Hepatocyte (in vitro differentiated cells): ENCODE data around the gene IRS2. TPM values are rescaled to one million over a fixed set of nuclear protein-coding genes. Genes with fewer than 3 reads are reported as not detected.
"Not testable (repeated sequence)": the region's sequence is repeated elsewhere in the genome, so short reads cannot be mapped to it uniquely, and the experiment has no call there.

Source experiments
- DNase-seq: peaks from one replicate; pipeline ENCODE4 v3.0.0-alpha.2; 2016; ENCODE audit warnings: low spot score
- H2AFZ ChIP-seq: fragments of 200-600 bp; sonication (generic); 2 replicates; pipeline ENCODE4 v1.6.0; 2016; ENCODE audit warnings: antibody characterized with exemption, mild to moderate bottlenecking
- H3K27ac ChIP-seq: fragments of 200-600 bp; sonication (generic); 2 replicates; pipeline ENCODE4 v1.5.1; 2016; ENCODE audit warnings: mild to moderate bottlenecking
- H3K27me3 ChIP-seq: fragments of 200-600 bp; sonication (generic); 2 replicates; pipeline ENCODE4 v1.6.1; 2016
- H3K36me3 ChIP-seq: fragments of 200-600 bp; sonication (generic); replicated peaks from 2 replicates; pipeline ENCODE4 v1.5.1; 2016; ENCODE audit warnings: low read depth; ENCODE audit not compliant: insufficient read depth
- H3K4me1 ChIP-seq: fragments of 200-600 bp; sonication (generic); 2 replicates; pipeline ENCODE4 v1.5.1; 2016; ENCODE audit warnings: mild to moderate bottlenecking, moderate library complexity; ENCODE audit not compliant: insufficient read depth
- H3K4me2 ChIP-seq: fragments of 200-600 bp; sonication (generic); 2 replicates; pipeline ENCODE4 v1.6.0; 2016
- H3K4me3 ChIP-seq: fragments of 200-600 bp; sonication (generic); 2 replicates; pipeline ENCODE4 v1.5.1; 2016; ENCODE audit warnings: mild to moderate bottlenecking
- H3K79me2 ChIP-seq: fragments of 200-600 bp; sonication (generic); 2 replicates; pipeline ENCODE4 v1.6.0; 2017; ENCODE audit warnings: mild to moderate bottlenecking
- H3K9me2 ChIP-seq: fragments of 200-600 bp; sonication (generic); replicated peaks from 2 replicates; pipeline ENCODE4 v1.6.0; 2017; ENCODE audit warnings: mild to moderate bottlenecking; ENCODE audit not compliant: insufficient read depth
- H3K9me3 ChIP-seq: fragments of 200-600 bp; sonication (generic); 2 replicates; pipeline ENCODE4 v1.5.1; 2016; ENCODE audit warnings: low read depth, mild to moderate bottlenecking
- H4K20me1 ChIP-seq: fragments of 200-600 bp; sonication (generic); 2 replicates; pipeline ENCODE4 v1.6.0; 2016; ENCODE audit warnings: mild to moderate bottlenecking; ENCODE audit not compliant: insufficient read depth, poor library complexity, severe bottlenecking
- EZH2 ChIP-seq: fragments of 200-600 bp; sonication (generic); IDR thresholded peaks from 2 replicates; pipeline ENCODE4 v1.6.1; 2016; ENCODE audit warnings: antibody characterized with exemption, mild to moderate bottlenecking, borderline replicate concordance
- EZH2phosphoT487 ChIP-seq: fragments of 200-600 bp; sonication (generic); IDR thresholded peaks from one replicate; pipeline ENCODE4 v1.6.1; 2018; ENCODE audit warnings: antibody characterized with exemption, mild to moderate bottlenecking, low read depth, moderate library complexity; ENCODE audit not compliant: unreplicated experiment, severe bottlenecking
- WGBS: methylation state at CpG from one replicate; pipeline ENCODE4 v1.1.6; 2016; ENCODE audit warnings: low lambda C conversion rate; ENCODE audit errors: missing lambda C conversion rate; 5-methylcytosine and 5-hydroxymethylcytosine counted together
- polyA plus RNA-seq: library from polyadenylated mRNA; unstranded; fragments of >200 nt; fragmentation: Nextera tagmentation; extraction: Ambion mirVana; gene quantifications from 2 replicates; pipeline ENCODE4 v1.2.1, GENCODE V29; 2016
- total RNA-seq: library from RNA; depleted of rRNA; stranded (reverse); fragments of >200 nt; gene quantifications from 2 replicates; pipeline ENCODE4 v1.2.3, GENCODE V29; 2014
- TF ChIP-seq, protein P1 (sequence below): fragments of 200-600 bp; sonication (generic); IDR thresholded peaks from 2 replicates; pipeline ENCODE4 v1.5.1; 2016; ENCODE audit warnings: antibody characterized with exemption, mild to moderate bottlenecking; ENCODE audit not compliant: poor library complexity

IRS2 gene
- total and polyA plus RNA-seq, 2 experiments from 2014 or later = 19.4 to 26.4 TPM

DNA sequence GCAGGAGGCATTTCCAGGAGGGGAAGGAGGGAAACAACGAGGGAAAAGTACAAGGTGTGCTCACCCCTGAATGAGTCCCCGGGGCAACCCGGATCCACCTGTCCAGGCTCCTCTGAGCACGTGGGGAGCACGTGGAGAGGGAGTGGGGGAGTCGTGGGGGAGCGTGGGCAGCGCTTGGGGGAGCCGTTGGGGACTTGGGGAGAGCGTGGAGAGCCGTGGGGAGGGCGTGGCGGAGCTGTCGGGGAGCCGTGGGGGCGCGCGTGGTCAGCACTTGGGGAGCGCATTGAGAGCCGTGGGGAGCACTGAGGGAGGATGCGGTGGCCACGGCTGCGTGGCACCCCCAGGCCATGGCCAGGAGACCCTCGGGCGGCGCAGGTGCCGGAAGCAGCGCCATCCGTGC is 52.8 kb downstream of the IRS2 start:
- no peak for DNase-seq
- no peak overlapping the region for H3K27ac ChIP-seq
- no peaks in the 10 kb centered on the region for H3K9me2 ChIP-seq
- peaks cover 6% of the 10 kb centered on the region for H3K4me1 ChIP-seq
- no peaks in the 10 kb centered on the region for H3K36me3 ChIP-seq
- TF ChIP-seq EZH2phosphoT487 (no peak), EZH2 (no peak)
- TF ChIP-seq, protein P1, sequence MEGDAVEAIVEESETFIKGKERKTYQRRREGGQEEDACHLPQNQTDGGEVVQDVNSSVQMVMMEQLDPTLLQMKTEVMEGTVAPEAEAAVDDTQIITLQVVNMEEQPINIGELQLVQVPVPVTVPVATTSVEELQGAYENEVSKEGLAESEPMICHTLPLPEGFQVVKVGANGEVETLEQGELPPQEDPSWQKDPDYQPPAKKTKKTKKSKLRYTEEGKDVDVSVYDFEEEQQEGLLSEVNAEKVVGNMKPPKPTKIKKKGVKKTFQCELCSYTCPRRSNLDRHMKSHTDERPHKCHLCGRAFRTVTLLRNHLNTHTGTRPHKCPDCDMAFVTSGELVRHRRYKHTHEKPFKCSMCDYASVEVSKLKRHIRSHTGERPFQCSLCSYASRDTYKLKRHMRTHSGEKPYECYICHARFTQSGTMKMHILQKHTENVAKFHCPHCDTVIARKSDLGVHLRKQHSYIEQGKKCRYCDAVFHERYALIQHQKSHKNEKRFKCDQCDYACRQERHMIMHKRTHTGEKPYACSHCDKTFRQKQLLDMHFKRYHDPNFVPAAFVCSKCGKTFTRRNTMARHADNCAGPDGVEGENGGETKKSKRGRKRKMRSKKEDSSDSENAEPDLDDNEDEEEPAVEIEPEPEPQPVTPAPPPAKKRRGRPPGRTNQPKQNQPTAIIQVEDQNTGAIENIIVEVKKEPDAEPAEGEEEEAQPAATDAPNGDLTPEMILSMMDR = no peak
- H3K4me3 ChIP-seq = no peak overlapping the region
- WGBS = 93% methylated on average over 9 of the region's 29 CpGs
- H3K4me2 ChIP-seq = no peak overlapping the region
- H4K20me1 ChIP-seq = no peaks in the 10 kb centered on the region
- H3K27me3 ChIP-seq = no peaks in the 10 kb centered on the region
- no peaks in the 10 kb centered on the region for H3K9me3 ChIP-seq
- H3K79me2 ChIP-seq = no peaks in the 10 kb centered on the region
- no peak overlapping the region for H2AFZ ChIP-seq

DNA sequence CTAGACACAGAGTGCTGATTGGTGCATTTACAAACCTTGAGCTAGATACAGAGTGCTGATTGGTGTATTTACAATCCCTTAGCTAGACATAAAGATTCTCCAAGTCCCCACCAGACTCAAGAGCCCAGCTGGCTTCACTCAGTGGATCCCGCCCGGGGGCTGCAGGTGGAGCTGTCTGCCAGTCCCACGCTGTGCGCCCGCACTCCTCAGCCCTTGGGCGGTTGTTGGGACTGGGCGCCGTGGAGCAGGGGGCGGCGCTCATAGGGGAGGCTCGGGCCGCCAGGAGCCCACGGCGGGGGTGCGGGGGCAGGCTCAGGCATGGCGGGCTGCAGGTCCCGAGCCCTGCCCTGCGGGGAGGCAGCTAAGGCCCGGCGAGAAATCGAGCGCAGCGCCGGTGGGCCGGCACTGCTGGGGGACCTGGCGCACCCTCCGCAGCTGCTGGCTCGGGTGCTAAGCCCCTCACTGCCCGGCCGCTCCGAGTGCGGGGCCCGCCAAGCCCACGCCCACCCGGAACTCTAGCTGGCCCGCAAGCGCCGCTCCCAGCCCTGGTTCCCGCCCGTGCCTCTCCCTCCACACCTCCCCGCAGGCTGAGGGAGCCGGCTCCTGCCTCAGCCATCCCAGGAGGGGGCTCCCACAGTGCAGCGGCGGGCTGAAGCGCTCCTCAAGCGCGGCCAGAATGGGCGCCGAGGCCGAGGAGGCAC is 53.8 kb downstream of the IRS2 start:
- DNase-seq, H2AFZ ChIP-seq, H3K27me3 ChIP-seq: not testable (repeated sequence)

DNA sequence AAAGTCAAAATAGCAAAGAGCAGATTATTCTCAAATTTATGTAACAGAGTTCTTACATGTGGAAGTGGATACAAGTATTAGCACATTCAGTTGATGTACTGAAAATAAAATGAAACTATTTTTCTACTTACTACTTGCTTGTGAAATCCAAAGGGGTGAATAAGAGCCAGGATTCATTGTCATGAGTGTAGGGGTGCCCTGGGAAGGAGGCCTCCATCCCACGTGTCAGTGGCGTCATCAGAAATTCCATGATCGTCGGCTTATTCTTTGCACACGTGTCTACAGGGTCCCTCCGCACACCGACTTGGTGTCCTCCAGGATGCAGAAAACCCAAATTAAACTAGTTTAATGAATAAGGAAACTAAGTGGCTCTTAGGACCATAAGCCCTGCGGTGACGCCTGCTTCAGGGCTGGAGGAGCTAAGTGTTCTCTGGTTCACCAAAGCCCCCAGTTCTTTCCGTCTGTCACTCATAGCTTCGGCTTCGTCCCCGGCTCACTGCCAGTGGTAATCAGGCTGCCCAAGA is 55.5 kb downstream of the IRS2 start:
- no peaks in the 10 kb centered on the region for H4K20me1 ChIP-seq
- no peaks in the 10 kb centered on the region for H3K9me2 ChIP-seq
- no peak overlapping the region for H2AFZ ChIP-seq
- H3K79me2 ChIP-seq = no peaks in the 10 kb centered on the region
- no peaks in the 10 kb centered on the region for H3K27me3 ChIP-seq
- H3K36me3 ChIP-seq = no peaks in the 10 kb centered on the region
- no peak for DNase-seq
- no peak overlapping the region for H3K4me2 ChIP-seq
- TF ChIP-seq EZH2 (no peak), EZH2phosphoT487 (no peak)
- TF ChIP-seq, protein P1 = no peak
- no peak overlapping the region for H3K27ac ChIP-seq
- no peaks in the 10 kb centered on the region for H3K9me3 ChIP-seq
- H3K4me1 ChIP-seq = peaks cover 6% of the 10 kb centered on the region
- WGBS = 94% methylated on average over 13 of the region's 13 CpGs
- H3K4me3 ChIP-seq = no peak overlapping the region

More for the DNA sequence above, 53.8 kb downstream of the IRS2 start:
- 99% methylated on average over 31 of the region's 50 CpGs for WGBS
- not testable (repeated sequence) for H3K36me3 ChIP-seq, H3K79me2 ChIP-seq, H3K27ac ChIP-seq, H4K20me1 ChIP-seq, H3K9me3 ChIP-seq, H3K4me3 ChIP-seq, H3K4me2 ChIP-seq, H3K4me1 ChIP-seq, H3K9me2 ChIP-seq

DNA sequence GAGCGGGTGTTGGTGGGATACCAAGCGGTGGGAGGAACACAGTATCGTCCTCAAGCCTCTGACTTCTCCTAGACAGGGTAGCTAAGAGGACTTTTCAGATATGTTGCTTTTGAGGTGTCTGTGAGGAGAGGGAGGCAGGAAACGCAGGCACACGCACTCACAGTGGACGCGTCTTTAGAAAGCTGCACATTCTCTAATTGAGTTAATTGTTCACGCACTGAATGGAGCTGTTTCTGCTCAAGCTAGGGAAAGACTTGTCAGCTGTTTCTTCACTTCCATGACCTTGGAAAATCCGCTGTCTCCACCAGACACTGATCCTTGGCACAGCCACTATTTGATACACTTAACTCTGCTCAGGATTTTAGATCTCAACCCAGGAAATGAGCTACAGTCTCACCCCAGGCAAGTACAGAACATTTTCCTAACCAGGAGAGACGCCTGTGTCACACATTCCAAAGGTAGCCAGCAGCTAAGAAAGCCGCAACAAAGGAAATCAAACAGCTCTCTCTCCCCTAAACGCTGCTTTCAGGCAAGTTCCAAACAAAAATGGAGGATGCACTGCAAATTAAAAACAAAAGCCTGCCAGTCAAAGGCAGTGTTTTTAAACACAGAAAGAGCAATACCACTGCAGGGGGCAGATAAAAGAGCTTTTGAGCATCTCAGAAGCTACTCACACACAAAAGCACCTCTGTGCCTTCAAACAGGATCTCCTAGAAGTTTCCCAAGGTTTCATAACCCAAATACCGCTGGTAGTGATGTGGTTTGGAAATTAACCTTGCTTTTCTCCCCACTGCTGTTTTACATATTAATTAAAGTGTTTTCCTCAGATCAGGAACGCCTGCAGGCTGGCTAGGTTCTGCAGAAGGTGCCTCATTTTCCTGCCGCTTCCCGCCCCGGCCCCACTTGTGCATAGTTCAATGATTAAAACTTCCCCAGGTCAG is 57.3 kb downstream of the IRS2 start:
- Histone ChIP-seq H3K27ac (no peak overlapping the region), H3K36me3 (no peaks in the 10 kb centered on the region), H3K9me3 (no peaks in the 10 kb centered on the region), H3K9me2 (no peaks in the 10 kb centered on the region), H3K4me3 (no peak overlapping the region), H3K4me2 (peak overlapping the region; percentile 16), H3K4me1 (peaks cover 6% of the 10 kb centered on the region), H2AFZ (peak overlapping the region; percentile 36), H4K20me1 (no peaks in the 10 kb centered on the region), H3K27me3 (no peaks in the 10 kb centered on the region), H3K79me2 (no peaks in the 10 kb centered on the region)
- WGBS = 63% methylated on average over 17 of the region's 17 CpGs
- TF ChIP-seq, protein P1 = no peak
- no peak for TF ChIP-seq EZH2phosphoT487
- TF ChIP-seq EZH2 = no peak
- no peak for DNase-seq
